Activated CD4-positive, alpha-beta T cell treated with anti-CD3 and anti-CD28 coated beads, Interleukin-2, Interleukin-4, amounts not matched to agents 100 ng/mL and 50 ng/mL, durations not matched to agents 16 hours and 8 hours (primary cell): ENCODE measurements around the gene KCNMA1.

Experiments used
- DNase-seq: peaks from one replicate; pipeline ENCODE4 v3.0.0-alpha.2; 2020; ENCODE audit warnings: low spot score

Gene KCNMA1

GRCh38 chr10:77037735-77038403 is 599.7 kb downstream of the KCNMA1 start:
- no peak for DNase-seq

- no peak for DNase-seq
These were observed 600.4 kb downstream of the KCNMA1 start for GRCh38 chr10:77036993-77037734.

GRCh38 chr10:77036276-77036675 is 601.3 kb downstream of the KCNMA1 start:
- DNase-seq: no peak

GRCh38 chr10:77034795-77035194 is 602.8 kb downstream of the KCNMA1 start:
- DNase-seq: no peak

GRCh38 chr10:77034240-77034639 is 603.4 kb downstream of the KCNMA1 start:
- no peak for DNase-seq

- no peak for DNase-seq
These were observed 605.4 kb downstream of the KCNMA1 start for GRCh38 chr10:77032188-77032570.

GRCh38 chr10:77031531-77032187 is 605.9 kb downstream of the KCNMA1 start:
- DNase-seq: no peak

GRCh38 chr10:77030974-77031373 is 606.6 kb downstream of the KCNMA1 start:
- no peak for DNase-seq

GRCh38 chr10:77029777-77030717 is 607.6 kb downstream of the KCNMA1 start:
- no peak for DNase-seq

- no peak for DNase-seq
These were observed 609.6 kb downstream of the KCNMA1 start for GRCh38 chr10:77028042-77028441.

- no peak for DNase-seq
These were observed 610.0 kb downstream of the KCNMA1 start for GRCh38 chr10:77027576-77027975.

GRCh38 chr10:77027141-77027540 is 610.5 kb downstream of the KCNMA1 start:
- DNase-seq: no peak

GRCh38 chr10:77026148-77026547 is 611.5 kb downstream of the KCNMA1 start:
- no peak for DNase-seq

- DNase-seq: no peak
These were observed 613.1 kb downstream of the KCNMA1 start for GRCh38 chr10:77024461-77024860.

GRCh38 chr10:77023396-77023795 is 614.2 kb downstream of the KCNMA1 start:
- DNase-seq: no peak

- DNase-seq: no peak
These were observed 614.9 kb downstream of the KCNMA1 start for GRCh38 chr10:77022671-77023070.

- no peak for DNase-seq
These were observed 615.6 kb downstream of the KCNMA1 start for GRCh38 chr10:77021966-77022490.

- DNase-seq: no peak
These were observed 617.1 kb downstream of the KCNMA1 start for GRCh38 chr10:77020426-77021040.

- no peak for DNase-seq
These were observed 620.8 kb downstream of the KCNMA1 start for GRCh38 chr10:77016855-77017254.

- DNase-seq: no peak
These were observed 621.3 kb downstream of the KCNMA1 start for GRCh38 chr10:77016278-77016815.

- DNase-seq: no peak
These were observed 622.2 kb downstream of the KCNMA1 start for GRCh38 chr10:77015360-77015759.
